Hepatocyte (in vitro differentiated cells): ENCODE results near the gene KCNJ12.

Experiments used
- EZH2phosphoT487 ChIP-seq: fragments of 200-600 bp; sonication (generic); IDR thresholded peaks from one replicate; pipeline ENCODE4 v1.6.1; 2018; ENCODE audit warnings: antibody characterized with exemption, mild to moderate bottlenecking, low read depth, moderate library complexity; ENCODE audit not compliant: unreplicated experiment, severe bottlenecking
- TF ChIP-seq, protein P1 (sequence below): fragments of 200-600 bp; sonication (generic); IDR thresholded peaks from 2 replicates; pipeline ENCODE4 v1.5.1; 2016; ENCODE audit warnings: antibody characterized with exemption, mild to moderate bottlenecking; ENCODE audit not compliant: poor library complexity

DNA sequence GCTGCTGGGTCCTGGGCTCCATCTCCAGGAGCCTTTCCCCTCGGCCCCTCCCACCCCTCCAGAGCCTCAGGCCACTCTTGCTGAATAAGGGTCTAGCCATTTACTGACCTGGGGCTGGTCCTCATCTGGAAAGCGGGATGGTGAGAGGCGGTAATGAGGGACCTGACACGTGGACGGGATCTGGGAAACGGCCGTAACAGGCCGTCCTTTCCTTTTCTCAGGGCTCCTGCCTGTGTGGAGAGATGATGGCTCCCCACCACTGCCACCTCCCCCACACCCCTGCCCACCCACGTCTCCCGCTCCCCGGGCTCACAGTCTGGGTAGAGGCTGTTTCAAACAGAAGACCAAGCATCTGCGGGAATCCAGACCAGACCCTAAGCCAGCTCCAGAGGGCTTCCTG, 20.6 kb upstream of the KCNJ12 start:
- TF ChIP-seq, protein P1, sequence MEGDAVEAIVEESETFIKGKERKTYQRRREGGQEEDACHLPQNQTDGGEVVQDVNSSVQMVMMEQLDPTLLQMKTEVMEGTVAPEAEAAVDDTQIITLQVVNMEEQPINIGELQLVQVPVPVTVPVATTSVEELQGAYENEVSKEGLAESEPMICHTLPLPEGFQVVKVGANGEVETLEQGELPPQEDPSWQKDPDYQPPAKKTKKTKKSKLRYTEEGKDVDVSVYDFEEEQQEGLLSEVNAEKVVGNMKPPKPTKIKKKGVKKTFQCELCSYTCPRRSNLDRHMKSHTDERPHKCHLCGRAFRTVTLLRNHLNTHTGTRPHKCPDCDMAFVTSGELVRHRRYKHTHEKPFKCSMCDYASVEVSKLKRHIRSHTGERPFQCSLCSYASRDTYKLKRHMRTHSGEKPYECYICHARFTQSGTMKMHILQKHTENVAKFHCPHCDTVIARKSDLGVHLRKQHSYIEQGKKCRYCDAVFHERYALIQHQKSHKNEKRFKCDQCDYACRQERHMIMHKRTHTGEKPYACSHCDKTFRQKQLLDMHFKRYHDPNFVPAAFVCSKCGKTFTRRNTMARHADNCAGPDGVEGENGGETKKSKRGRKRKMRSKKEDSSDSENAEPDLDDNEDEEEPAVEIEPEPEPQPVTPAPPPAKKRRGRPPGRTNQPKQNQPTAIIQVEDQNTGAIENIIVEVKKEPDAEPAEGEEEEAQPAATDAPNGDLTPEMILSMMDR = no peak
- no peak for TF ChIP-seq EZH2phosphoT487
